SK-N-SH treated with all-trans-retinoic acid at 6 μM for 48 hours (cell line): ENCODE data around the gene PLEKHA1.

Experiments used
- ATAC-seq: fragments of 200-7000 bp; cut with Tn5 transposase; 3 replicates; pipeline ENCODE4 v1.9.1; 2020; ENCODE audit warnings: mild to moderate bottlenecking, moderate library complexity
- ARNTL ChIP-seq: fragments of 450-650 bp; formaldehyde crosslinking; IDR thresholded peaks from 2 replicates; pipeline ENCODE4 v1.5.0; 2020; ENCODE audit warnings: low read depth, mild to moderate bottlenecking, moderate library complexity, borderline replicate concordance
- BACH2 ChIP-seq: fragments of 250-450 bp; sonication (Bioruptor Pico); IDR thresholded peaks from 2 replicates; pipeline ENCODE4 v1.9.0; 2021; ENCODE audit warnings: mild to moderate bottlenecking, borderline replicate concordance
- CREB5 ChIP-seq: fragments of 250-450 bp; sonication (Bioruptor Pico); IDR thresholded peaks from 2 replicates; pipeline ENCODE4 v1.5.1; 2020; ENCODE audit warnings: low read depth, mild to moderate bottlenecking, moderate library complexity
- CSDC2 ChIP-seq: fragments of 250-450 bp; sonication (Bioruptor Pico); IDR thresholded peaks from 2 replicates; pipeline ENCODE4 v1.5.0; 2020; ENCODE audit warnings: mild to moderate bottlenecking, moderate library complexity
- CSRNP3 ChIP-seq: fragments of 250-450 bp; sonication (Bioruptor Pico); IDR thresholded peaks from 2 replicates; pipeline ENCODE4 v1.5.1; 2021; ENCODE audit warnings: mild to moderate bottlenecking, moderate library complexity
- ESRRG ChIP-seq: fragments of 250-450 bp; sonication (Bioruptor Pico); IDR thresholded peaks from 2 replicates; pipeline ENCODE4 v1.6.1; 2021; ENCODE audit warnings: mild to moderate bottlenecking
- GLIS3 ChIP-seq: fragments of 250-450 bp; sonication (Bioruptor Pico); IDR thresholded peaks from 2 replicates; pipeline ENCODE4 v1.5.0; 2020; ENCODE audit warnings: mild to moderate bottlenecking, moderate library complexity
- ISL1 ChIP-seq: fragments of 250-450 bp; sonication (Bioruptor Pico); IDR thresholded peaks from 2 replicates; pipeline ENCODE4 v2.1.2; 2022; ENCODE audit warnings: mild to moderate bottlenecking, moderate library complexity
- OSR1 ChIP-seq: fragments of 250-450 bp; sonication (Bioruptor Pico); IDR thresholded peaks from 2 replicates; pipeline ENCODE4 v1.8.0; 2022; ENCODE audit warnings: moderate library complexity, mild to moderate bottlenecking, inconsistent platforms
- PATZ1 ChIP-seq: fragments of 250-450 bp; sonication (Bioruptor Pico); IDR thresholded peaks from 2 replicates; pipeline ENCODE4 v1.8.0; 2020; ENCODE audit warnings: mild to moderate bottlenecking, moderate library complexity, borderline replicate concordance
- PPARA ChIP-seq: fragments of 250-450 bp; sonication (Bioruptor Pico); IDR thresholded peaks from 2 replicates; pipeline ENCODE4 v1.5.0; 2020; ENCODE audit warnings: mild to moderate bottlenecking, borderline replicate concordance
- SNAI2 ChIP-seq: fragments of 250-450 bp; sonication (Bioruptor Pico); IDR thresholded peaks from 2 replicates; pipeline ENCODE4 v1.5.0; 2020; ENCODE audit warnings: mild to moderate bottlenecking, moderate library complexity
- TCF4 ChIP-seq: fragments of 250-450 bp; sonication (Bioruptor Pico); IDR thresholded peaks from 2 replicates; pipeline ENCODE4 v1.8.0; 2021; ENCODE audit warnings: mild to moderate bottlenecking, moderate library complexity, borderline replicate concordance
- TOX ChIP-seq: fragments of 250-450 bp; sonication (Bioruptor Pico); IDR thresholded peaks from 2 replicates; pipeline ENCODE4 v1.8.0; 2021; ENCODE audit warnings: mild to moderate bottlenecking, moderate library complexity, borderline replicate concordance
- TSHZ2 ChIP-seq: fragments of 250-450 bp; sonication (Bioruptor Pico); IDR thresholded peaks from 2 replicates; pipeline ENCODE4 v1.5.0; 2020; ENCODE audit warnings: mild to moderate bottlenecking, moderate library complexity
- ZC3H10 ChIP-seq: fragments of 250-450 bp; sonication (Bioruptor Pico); IDR thresholded peaks from 2 replicates; pipeline ENCODE4 v1.5.1; 2021; ENCODE audit warnings: mild to moderate bottlenecking, moderate library complexity
- ZFP3 ChIP-seq: fragments of 250-450 bp; sonication (Bioruptor Pico); IDR thresholded peaks from 2 replicates; pipeline ENCODE4 v1.5.0; 2020; ENCODE audit warnings: mild to moderate bottlenecking, moderate library complexity
- ZFP30 ChIP-seq: fragments of 450-650 bp; formaldehyde crosslinking; IDR thresholded peaks from 2 replicates; pipeline ENCODE4 v1.5.0; 2022; ENCODE audit warnings: mild to moderate bottlenecking, moderate library complexity
- ZNF565 ChIP-seq: fragments of 450-650 bp; formaldehyde crosslinking; conservative IDR thresholded peaks from 2 replicates; pipeline ENCODE4 v1.5.0; 2020; ENCODE audit warnings: low read depth, mild to moderate bottlenecking, moderate library complexity
- ZNF70 ChIP-seq: fragments of 450-650 bp; formaldehyde crosslinking; IDR thresholded peaks from 2 replicates; pipeline ENCODE4 v1.5.0; 2020; ENCODE audit warnings: mild to moderate bottlenecking, moderate library complexity

The PLEKHA1 gene

GRCh38 chr10:122387572-122387971 is 13.1 kb downstream of the PLEKHA1 start:
- no peak for ATAC-seq

GRCh38 chr10:122388287-122388997 is 13.9 kb downstream of the PLEKHA1 start:
- TF ChIP-seq PATZ1 (CRISPR knock-in tag): no peak
- no peak for TF ChIP-seq GLIS3
- no peak for ATAC-seq

More at GRCh38 chr10:122387572-122387971, 13.1 kb downstream of the PLEKHA1 start:
- TF ChIP-seq ISL1 (no peak), CSDC2 (CRISPR knock-in tag) (no peak), ZFP3 (CRISPR knock-in tag) (no peak), PATZ1 (CRISPR knock-in tag) (no peak), PPARA (no peak), BACH2 (CRISPR knock-in tag) (no peak), GLIS3 (no peak)

GRCh38 chr10:122390271-122390670 is 15.8 kb downstream of the PLEKHA1 start:
- TF ChIP-seq ZFP30 (no peak), TCF4 (CRISPR knock-in tag) (no peak), ESRRG (CRISPR knock-in tag) (no peak), PPARA (no peak), CSRNP3 (CRISPR knock-in tag) (no peak), TSHZ2 (CRISPR knock-in tag) (no peak), ZC3H10 (CRISPR knock-in tag) (no peak), SNAI2 (CRISPR knock-in tag) (no peak), CSDC2 (CRISPR knock-in tag) (no peak), TOX (CRISPR knock-in tag) (no peak), GLIS3 (no peak), OSR1 (no peak), ZFP3 (CRISPR knock-in tag) (no peak)
- ATAC-seq: no peak

- TF ChIP-seq CSDC2 (CRISPR knock-in tag) (no peak), PPARA (no peak), ZFP30 (no peak), CREB5 (no peak), TSHZ2 (CRISPR knock-in tag) (no peak), ZNF565 (CRISPR knock-in tag) (no peak), TCF4 (CRISPR knock-in tag) (no peak), PATZ1 (CRISPR knock-in tag) (no peak), ZC3H10 (CRISPR knock-in tag) (no peak), ARNTL (CRISPR knock-in tag) (no peak), ZNF70 (CRISPR knock-in tag) (no peak), ESRRG (CRISPR knock-in tag) (no peak), OSR1 (no peak), GLIS3 (no peak), TOX (CRISPR knock-in tag) (no peak)
- no peak for ATAC-seq
Measured at GRCh38 chr10:122390679-122391078, 16.2 kb downstream of the PLEKHA1 start.
